Ishikawa (cell line): ENCODE data around the gene CCM2.

ENCODE experiments used
- CEBPB ChIP-seq: IDR thresholded peaks from 2 replicates; pipeline ENCODE4 v1.6.1; 2012
- EGR1 ChIP-seq: IDR thresholded peaks from 2 replicates; pipeline ENCODE4 v1.6.1; 2012
- EP300 ChIP-seq: IDR thresholded peaks from 2 replicates; pipeline ENCODE4 v1.6.1; 2012; ENCODE audit warnings: borderline replicate concordance
- FOXM1 ChIP-seq: IDR thresholded peaks from 2 replicates; pipeline ENCODE4 v1.6.1; 2012; ENCODE audit warnings: low read depth, borderline replicate concordance
- MAX ChIP-seq: IDR thresholded peaks from 2 replicates; pipeline ENCODE4 v1.6.1; 2012
- NFIC ChIP-seq: IDR thresholded peaks from 2 replicates; pipeline ENCODE4 v1.6.1; 2012
- RAD21 ChIP-seq: IDR thresholded peaks from 2 replicates; pipeline ENCODE4 v1.6.1; 2012; ENCODE audit warnings: low read depth
- REST ChIP-seq: IDR thresholded peaks from 2 replicates; pipeline ENCODE4 v1.6.1; 2012; ENCODE audit warnings: low read depth, mild to moderate bottlenecking
- TAF1 ChIP-seq: IDR thresholded peaks from 2 replicates; pipeline ENCODE4 v1.6.1; 2012; ENCODE audit warnings: low read depth, mild to moderate bottlenecking
- TCF12 ChIP-seq: IDR thresholded peaks from 2 replicates; pipeline ENCODE4 v1.6.1; 2012; ENCODE audit warnings: low read depth
- USF1 ChIP-seq: IDR thresholded peaks from 2 replicates; pipeline ENCODE4 v1.6.1; 2012
- YY1 ChIP-seq: IDR thresholded peaks from 2 replicates; pipeline ENCODE4 v1.6.1; 2012; ENCODE audit warnings: low read depth
- ZBTB7A ChIP-seq: IDR thresholded peaks from 2 replicates; pipeline ENCODE4 v1.6.1; 2012; ENCODE audit warnings: low read depth

DNA sequence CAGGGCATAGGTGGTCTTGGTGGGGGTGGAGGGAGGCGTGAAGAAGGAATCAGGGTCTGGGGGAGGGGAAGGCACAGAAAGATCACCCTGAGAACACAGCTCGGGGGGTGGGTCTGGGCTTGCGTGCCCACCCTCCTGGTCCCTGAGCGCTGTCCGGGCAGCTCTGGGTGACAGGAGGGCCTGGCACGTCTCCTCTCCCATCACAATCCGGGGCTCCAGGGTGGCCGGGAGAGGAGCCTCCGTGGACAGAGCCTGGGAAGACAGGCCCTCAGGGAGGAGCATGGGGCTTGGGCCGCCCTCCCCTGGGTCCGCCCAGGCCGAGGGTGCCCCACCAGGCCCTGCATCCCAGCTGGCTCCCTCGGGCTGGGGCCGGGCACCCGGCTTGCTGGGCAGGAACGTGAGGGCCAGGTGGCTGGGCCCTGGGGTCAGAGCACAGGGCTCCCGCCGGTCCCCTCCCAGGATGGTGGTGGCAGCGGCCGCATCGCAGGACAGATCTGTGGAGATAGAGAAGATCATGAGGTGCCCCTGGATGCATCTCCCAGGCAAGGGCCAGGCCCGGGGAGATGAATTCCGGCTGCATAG lies 85.7 kb downstream of the CCM2 start:
- no peak for TF ChIP-seq FOXM1
- no peak for TF ChIP-seq TCF12
- no peak for TF ChIP-seq MAX
- TF ChIP-seq YY1, result no peak
- no peak for TF ChIP-seq RAD21
- TF ChIP-seq EP300, result no peak
- TF ChIP-seq ZBTB7A, result no peak
- no peak for TF ChIP-seq REST
- TF ChIP-seq EGR1, result no peak
- TF ChIP-seq NFIC, result no peak
- no peak for TF ChIP-seq TAF1
- TF ChIP-seq CEBPB, result no peak
- TF ChIP-seq USF1, result no peak
